Stimulated activated CD4-positive, alpha-beta T cell treated with anti-CD3 and anti-CD28 coated beads, Interleukin-4, amount 100 ng/mL, for 24 hours (primary cell): ENCODE measurements around the gene OR5AK2.
"Not testable (repeated sequence)": the region's sequence is repeated elsewhere in the genome, so short reads cannot be mapped to it uniquely, and the experiment has no call there.

ENCODE experiments used
- DNase-seq: peaks from one replicate; pipeline ENCODE4 v3.0.0-alpha.2; 2020

Gene OR5AK2

DNA sequence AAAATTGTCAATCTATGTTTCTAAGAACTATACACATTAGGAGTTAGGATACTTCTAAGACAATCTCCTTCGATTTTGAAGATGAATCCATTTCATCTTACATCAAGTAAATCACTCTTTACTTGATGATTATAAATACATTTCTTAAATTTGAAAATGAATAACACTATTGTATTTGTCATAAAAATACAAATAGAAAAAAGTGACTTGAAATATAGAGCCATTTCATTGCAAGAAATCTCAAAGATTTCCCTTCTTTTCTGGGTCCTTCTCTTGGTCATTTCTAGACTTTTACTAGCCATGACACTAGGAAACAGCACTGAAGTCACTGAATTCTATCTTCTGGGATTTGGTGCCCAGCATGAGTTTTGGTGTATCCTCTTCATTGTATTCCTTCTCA, at the start of gene OR5AK2:
TSS of gene OR5AK2 (plus strand) at position 301 of the 400 bp plus-strand sequence. CDS start at position 301, 0 bp downstream.
- DNase-seq = no peak

GRCh38 chr11:56945526-56945925, 43.2 kb upstream of the OR5AK2 start:
- DNase-seq = not testable (repeated sequence)

GRCh38 chr11:56948991-56949515, 39.7 kb upstream of the OR5AK2 start:
- no peak for DNase-seq

DNA sequence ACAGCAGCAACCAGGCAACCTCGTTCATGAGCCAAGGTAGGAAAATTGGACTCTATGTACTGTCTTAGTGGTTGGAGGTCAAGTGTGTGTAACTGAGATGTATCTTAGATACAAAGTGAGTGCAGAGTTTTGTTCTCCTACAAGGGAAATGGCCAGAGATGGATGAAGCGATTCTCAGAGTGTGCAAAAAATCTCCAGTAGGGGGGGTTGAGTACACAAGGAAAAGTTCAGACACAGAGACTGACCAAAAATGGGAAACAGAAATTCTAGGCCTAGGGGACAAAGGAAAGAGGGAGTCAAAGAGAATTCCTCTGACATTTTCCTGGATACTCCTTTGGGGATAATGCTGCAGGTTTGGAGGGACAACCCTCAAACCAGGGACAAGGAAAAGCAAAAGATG, 38.2 kb upstream of the OR5AK2 start:
- DNase-seq = no peak

DNA sequence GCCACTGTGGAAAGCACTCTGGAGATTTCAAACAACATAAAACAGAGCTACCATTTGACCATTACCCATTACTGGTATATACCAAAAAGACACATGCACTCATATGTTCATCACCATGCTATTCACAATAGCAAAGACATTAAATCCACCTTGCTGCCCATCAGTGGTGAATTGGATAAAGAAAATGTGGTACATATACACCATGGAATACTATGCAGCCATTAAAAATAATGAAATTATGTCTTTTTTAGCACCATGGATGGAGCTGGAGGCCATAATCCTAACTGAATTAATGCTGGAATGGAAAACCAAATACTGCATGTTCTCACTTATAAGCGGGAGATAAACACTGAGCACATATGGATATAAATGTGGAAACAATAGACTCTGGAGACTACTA, 34.8 kb upstream of the OR5AK2 start:
- not testable (repeated sequence) for DNase-seq

DNA sequence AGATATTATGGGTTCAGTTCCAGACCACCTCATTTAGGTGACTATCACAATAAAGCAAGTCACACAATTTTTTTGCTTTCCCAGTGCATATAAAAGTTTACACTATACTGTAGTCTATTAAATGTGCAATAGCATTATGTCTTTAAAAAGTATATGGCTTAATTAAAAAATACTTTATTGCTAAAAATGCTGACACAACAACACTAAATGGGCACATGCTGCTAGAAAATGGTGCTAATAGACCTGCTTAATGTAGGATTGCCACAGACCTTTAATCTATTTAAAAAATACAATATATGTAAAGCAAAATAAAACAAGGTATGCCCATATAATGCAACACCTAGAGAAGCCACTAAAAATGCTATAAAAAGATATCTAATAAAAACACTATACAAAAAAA, 27.1 kb upstream of the OR5AK2 start:
- DNase-seq = no peak

DNA sequence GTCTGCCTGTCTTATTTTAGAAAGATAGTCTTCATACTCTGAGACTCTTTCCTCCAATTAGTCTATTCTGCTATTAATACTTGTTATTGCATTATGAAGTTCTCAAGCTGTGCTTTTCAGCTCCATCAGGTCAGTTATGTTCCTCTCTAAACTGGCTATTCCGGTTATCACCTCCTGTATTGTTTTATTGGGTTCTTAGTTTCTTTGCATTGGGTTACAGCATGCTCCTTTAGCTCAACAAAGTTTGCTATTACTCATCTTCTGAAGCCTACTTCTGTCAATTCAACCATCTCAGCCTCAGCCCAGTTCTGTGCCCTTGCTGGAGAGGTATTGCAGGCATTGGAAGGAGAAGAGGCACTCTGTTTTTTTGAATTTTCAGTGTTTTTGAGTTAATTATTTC, 21.0 kb upstream of the OR5AK2 start:
- DNase-seq = no peak

DNA sequence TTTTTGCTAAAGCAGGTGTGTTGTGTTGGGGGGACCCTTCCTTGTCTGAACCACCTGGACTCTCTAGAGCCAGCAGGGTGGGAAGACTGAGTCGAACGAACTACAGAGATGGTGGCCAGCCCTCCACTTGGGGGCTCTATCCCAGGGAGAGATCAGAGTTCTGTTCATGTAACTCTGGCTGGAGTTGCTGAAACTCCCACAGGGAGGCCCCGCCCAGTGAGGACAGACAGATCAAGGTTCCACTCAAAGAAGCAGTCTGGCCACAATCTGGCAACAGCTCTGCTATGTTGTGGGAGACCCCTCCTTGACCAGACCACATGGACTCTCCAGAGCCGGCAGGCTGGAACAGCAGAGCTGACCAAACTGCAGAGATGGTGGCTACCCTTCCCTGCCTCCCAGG, 20.2 kb upstream of the OR5AK2 start:
- DNase-seq = no peak

DNA sequence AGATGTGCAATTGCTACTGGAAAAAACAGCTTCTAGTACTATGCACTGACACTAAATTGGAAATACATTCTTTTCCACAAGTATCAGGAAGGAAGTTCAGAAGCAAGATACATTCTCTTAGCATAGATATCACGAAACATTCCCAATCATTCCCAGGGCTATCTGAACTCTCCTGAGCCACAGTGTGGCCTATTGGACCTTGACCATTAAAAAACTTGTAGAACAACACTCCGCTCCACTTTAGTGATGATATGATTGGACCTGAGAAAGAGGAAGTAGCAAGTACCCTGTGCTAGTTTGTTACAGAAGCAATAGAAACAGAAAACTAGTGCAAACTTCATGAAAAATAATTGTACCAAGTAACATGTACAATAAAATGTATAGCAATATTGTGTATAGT, 11.4 kb upstream of the OR5AK2 start:
- DNase-seq = no peak

GRCh38 chr11:56990702-56991101, 2.0 kb downstream of the OR5AK2 start:
- DNase-seq = no peak

- no peak for DNase-seq
Observed at GRCh38 chr11:56994532-56994931, 5.8 kb downstream of the OR5AK2 start.

DNA sequence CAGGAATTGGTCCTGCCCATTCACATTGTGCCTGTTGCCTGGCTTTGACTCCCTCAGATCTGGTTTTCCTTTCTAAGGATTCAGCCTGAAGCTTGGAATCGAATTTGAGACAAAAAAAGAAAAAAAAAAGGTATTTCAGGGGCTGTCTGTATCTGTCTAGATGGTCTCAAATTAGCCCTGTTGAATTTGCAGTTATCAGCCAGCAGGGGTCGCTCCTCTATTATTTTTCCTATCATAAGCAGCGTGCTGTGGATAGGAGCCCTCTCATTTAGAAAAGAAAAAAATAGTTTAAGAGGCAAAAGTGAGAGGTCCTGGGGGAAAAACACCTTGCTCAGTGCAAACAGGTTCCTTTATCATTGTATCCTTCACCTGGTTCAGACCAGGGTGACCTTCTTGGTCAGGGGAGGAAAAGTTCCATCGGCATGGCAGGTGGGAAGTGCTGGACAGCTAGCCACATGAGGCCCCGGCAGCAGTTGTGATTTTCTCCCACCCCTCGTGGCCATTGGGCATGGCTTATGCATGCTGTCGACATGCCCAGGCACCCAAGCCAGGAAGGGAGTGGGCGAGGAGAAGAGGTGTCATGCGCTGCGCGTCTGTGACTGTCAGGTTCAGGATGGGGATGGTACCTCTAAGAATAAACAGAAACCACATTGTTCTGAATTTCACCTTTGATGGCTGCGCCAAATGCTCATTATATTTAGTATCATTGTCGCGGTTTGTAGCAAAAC, 13.1 kb downstream of the OR5AK2 start:
- DNase-seq = no peak

DNA sequence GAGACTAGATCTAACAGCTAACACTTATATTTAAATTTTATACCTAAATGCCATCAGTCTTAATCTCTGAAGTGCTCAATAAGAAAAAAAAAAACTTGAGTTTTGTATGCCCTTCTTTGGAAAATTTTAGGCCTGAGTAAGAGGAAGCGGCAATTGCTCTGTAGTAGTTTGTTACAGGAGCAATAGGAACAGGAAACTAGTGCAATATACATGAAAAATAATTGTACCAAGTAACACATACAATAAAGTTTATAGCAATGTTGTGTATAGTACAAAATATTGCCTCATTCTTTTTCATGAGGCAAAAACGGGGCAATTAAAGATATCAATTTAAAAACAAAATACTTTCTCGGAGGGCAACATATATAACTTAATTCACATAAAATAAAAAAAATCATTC, 19.7 kb downstream of the OR5AK2 start:
- DNase-seq = no peak

DNA sequence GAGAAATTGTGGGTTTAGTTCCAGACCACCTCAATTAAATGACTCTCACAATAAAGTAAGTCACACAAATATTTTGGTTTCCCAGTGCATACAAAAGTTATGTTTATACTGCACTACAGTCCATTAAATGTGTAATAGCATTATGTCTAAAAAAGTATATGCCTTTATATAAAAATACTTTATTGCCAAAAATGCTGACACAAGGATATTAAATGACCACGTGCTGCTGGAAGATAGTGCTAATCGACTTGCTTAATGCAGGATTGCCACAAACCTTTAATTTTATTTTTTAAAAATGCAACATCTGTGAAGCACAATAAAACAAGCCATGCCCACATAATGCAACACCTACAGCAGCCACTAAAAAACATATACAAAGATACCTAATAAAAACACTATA, 27.0 kb downstream of the OR5AK2 start:
- no peak for DNase-seq

- DNase-seq = no peak
Observed at GRCh38 chr11:57031556-57031955, 42.8 kb downstream of the OR5AK2 start.
